Loucy (cell line): ENCODE results near the gene CHL1.

Source experiments
- H2AFZ ChIP-seq: fragments of 200-600 bp; sonication (generic); 2 replicates; pipeline ENCODE4 v1.6.0; 2016; ENCODE audit warnings: antibody characterized with exemption, mild to moderate bottlenecking, low read length, moderate library complexity
- H3F3A ChIP-seq: fragments of 200-600 bp; 2 replicates; pipeline ENCODE4 v1.6.0; 2016; ENCODE audit warnings: antibody characterized with exemption, low read depth, mild to moderate bottlenecking
- H3K27me3 ChIP-seq: fragments of 200-600 bp; sonication (generic); 2 replicates; pipeline ENCODE4 v1.6.1; 2014; ENCODE audit warnings: low read length, mild to moderate bottlenecking; ENCODE audit not compliant: insufficient read depth, poor library complexity, severe bottlenecking
- H3K36me3 ChIP-seq: fragments of 200-600 bp; sonication (generic); 2 replicates; pipeline ENCODE4 v1.6.1; 2016; ENCODE audit warnings: low read length; ENCODE audit not compliant: insufficient read depth
- H3K4me1 ChIP-seq: fragments of 200-600 bp; sonication (generic); 2 replicates; pipeline ENCODE4 v1.5.1; 2014; ENCODE audit warnings: low read length, mild to moderate bottlenecking; ENCODE audit not compliant: insufficient read depth, poor library complexity, severe bottlenecking
- H3K4me2 ChIP-seq: fragments of 200-600 bp; sonication (generic); 2 replicates; pipeline ENCODE4 v1.6.0; 2014; ENCODE audit warnings: antibody characterized with exemption, low read length, low read depth, mild to moderate bottlenecking; ENCODE audit not compliant: poor library complexity, severe bottlenecking
- H3K4me3 ChIP-seq: fragments of 200-600 bp; sonication (generic); 2 replicates; pipeline ENCODE4 v1.5.1; 2014; ENCODE audit warnings: low read length, mild to moderate bottlenecking, mixed read lengths; ENCODE audit not compliant: poor library complexity, severe bottlenecking
- H3K79me2 ChIP-seq: fragments of 200-600 bp; sonication (generic); 2 replicates; pipeline ENCODE4 v1.6.1; 2014; ENCODE audit warnings: low read length; ENCODE audit not compliant: insufficient read depth
- H3K9ac ChIP-seq: fragments of 200-600 bp; sonication (generic); 2 replicates; pipeline ENCODE4 v1.6.0; 2014; ENCODE audit warnings: mild to moderate bottlenecking, low read depth, low read length, moderate library complexity; ENCODE audit not compliant: poor library complexity, severe bottlenecking
- H3K9me2 ChIP-seq: fragments of 200-600 bp; sonication (generic); replicated peaks from 2 replicates; pipeline ENCODE4 v1.6.1; 2016; ENCODE audit warnings: low read depth, low read length, mixed read lengths
- H3K9me3 ChIP-seq: fragments of 200-600 bp; sonication (generic); 2 replicates; pipeline ENCODE4 v1.6.1; 2014; ENCODE audit warnings: mild to moderate bottlenecking, antibody characterized with exemption, low read length, low read depth; ENCODE audit not compliant: insufficient read depth
- H4K20me1 ChIP-seq: fragments of 200-600 bp; sonication (generic); 2 replicates; pipeline ENCODE4 v1.6.0; 2014; ENCODE audit warnings: antibody characterized with exemption, low read length, mild to moderate bottlenecking; ENCODE audit not compliant: insufficient read depth, poor library complexity, severe bottlenecking
- CTCF ChIP-seq: fragments of 200-600 bp; sonication (generic); conservative IDR thresholded peaks from 2 replicates; pipeline ENCODE4 v1.5.1; 2014; ENCODE audit warnings: mild to moderate bottlenecking, antibody characterized with exemption, low read length
- EZH2phosphoT487 ChIP-seq: fragments of 200-600 bp; IDR thresholded peaks from 2 replicates; pipeline ENCODE4 v1.6.1; 2018; ENCODE audit warnings: antibody characterized with exemption, mild to moderate bottlenecking, moderate library complexity, borderline replicate concordance

CHL1 gene

DNA sequence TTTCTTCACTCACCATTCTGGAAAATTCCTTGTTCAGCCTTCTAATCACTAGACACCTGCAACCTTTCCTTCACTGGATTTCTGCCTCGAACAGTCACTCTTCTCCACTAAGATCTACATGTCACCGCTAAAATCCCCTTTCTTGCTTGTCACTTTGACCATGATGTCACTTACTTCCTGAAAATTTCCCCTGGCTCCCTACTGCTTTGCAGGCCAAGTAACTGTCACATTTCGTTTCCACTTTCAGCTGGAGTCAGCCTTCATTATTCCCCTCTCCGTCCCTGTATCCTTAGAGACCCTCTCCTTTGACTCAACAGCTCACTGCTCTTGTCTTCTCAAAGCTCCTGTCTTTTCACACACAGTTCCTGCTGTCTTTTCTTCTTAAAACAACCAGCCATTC, 15.9 kb downstream of the CHL1 start:
- no peaks in the 10 kb centered on the region for H3F3A ChIP-seq
- no peak overlapping the region for H2AFZ ChIP-seq
- H3K4me2 ChIP-seq = no peak overlapping the region
- H3K4me3 ChIP-seq = no peak overlapping the region
- H3K4me1 ChIP-seq = no peaks in the 10 kb centered on the region
- H3K9me2 ChIP-seq = no peaks in the 10 kb centered on the region
- H3K9me3 ChIP-seq = peaks cover 14% of the 10 kb centered on the region; the same call in 1 of the 2 replicates
- H3K79me2 ChIP-seq = no peaks in the 10 kb centered on the region
- no peaks in the 10 kb centered on the region for H3K36me3 ChIP-seq
- TF ChIP-seq CTCF = no peak
- TF ChIP-seq EZH2phosphoT487 = no peak
- H3K9ac ChIP-seq = no peak overlapping the region
- H3K27me3 ChIP-seq = no peaks in the 10 kb centered on the region
- no peaks in the 10 kb centered on the region for H4K20me1 ChIP-seq

- no peak for TF ChIP-seq CTCF
- no peak for TF ChIP-seq EZH2phosphoT487
Observed at GRCh38 chr3:217099-217813, 20.7 kb downstream of the CHL1 start.

DNA sequence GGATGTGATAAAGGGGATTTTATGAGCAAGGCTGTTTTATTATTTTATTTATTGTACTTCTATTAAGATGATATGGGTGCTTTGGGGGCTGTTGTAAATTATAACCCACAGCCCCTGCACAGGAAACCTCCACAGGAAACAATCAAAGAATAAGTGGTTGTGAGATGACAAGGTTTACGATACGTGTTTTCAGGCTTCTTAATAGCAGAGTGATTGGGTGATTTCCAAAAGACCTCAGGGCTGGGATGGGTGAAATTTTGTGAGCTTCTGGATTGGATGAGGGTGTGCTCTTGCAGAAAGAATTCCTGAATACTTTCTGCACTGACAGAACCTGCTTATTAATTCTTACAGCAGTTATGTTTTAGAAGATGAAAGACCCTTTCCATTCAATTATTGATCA, 21.4 kb downstream of the CHL1 start:
- no peak for TF ChIP-seq CTCF
- TF ChIP-seq EZH2phosphoT487 = no peak
- Histone ChIP-seq H3K9me3 (peaks cover 16% of the 10 kb centered on the region; the same call in 1 of the 2 replicates), H4K20me1 (no peaks in the 10 kb centered on the region), H3K27me3 (no peaks in the 10 kb centered on the region), H3K36me3 (no peaks in the 10 kb centered on the region), H2AFZ (no peak overlapping the region), H3K4me2 (no peak overlapping the region), H3K79me2 (no peaks in the 10 kb centered on the region), H3K4me1 (no peaks in the 10 kb centered on the region), H3F3A (no peaks in the 10 kb centered on the region), H3K9me2 (no peaks in the 10 kb centered on the region), H3K9ac (no peak overlapping the region), H3K4me3 (no peak overlapping the region)

More at GRCh38 chr3:217099-217813, 20.7 kb downstream of the CHL1 start:
- no peak overlapping the region for H3K4me2 ChIP-seq
- no peaks in the 10 kb centered on the region for H4K20me1 ChIP-seq
- H3K36me3 ChIP-seq = no peaks in the 10 kb centered on the region
- H3F3A ChIP-seq = no peaks in the 10 kb centered on the region
- no peak overlapping the region for H2AFZ ChIP-seq
- H3K9me2 ChIP-seq = no peaks in the 10 kb centered on the region
- H3K9ac ChIP-seq = no peak overlapping the region
- no peaks in the 10 kb centered on the region for H3K79me2 ChIP-seq
- H3K4me3 ChIP-seq = no peak overlapping the region
- H3K9me3 ChIP-seq = peaks cover 19% of the 10 kb centered on the region; the same call in 1 of the 2 replicates
- no peaks in the 10 kb centered on the region for H3K27me3 ChIP-seq
- no peaks in the 10 kb centered on the region for H3K4me1 ChIP-seq
